Lower lobe of right lung (tissue), 2 donors: ENCODE measurements around the gene DOCK1. TPM values are rescaled to one million over a fixed set of nuclear protein-coding genes. Genes with fewer than 3 reads are reported as not detected.

Experiments
- ATAC-seq, 2 donors: fragments of 200-7000 bp; cut with Tn5 transposase; one replicate each; pipeline ENCODE4 v1.9.1; 2020 to 2022; ENCODE audit warnings: mild to moderate bottlenecking in 2 of 2, moderate library complexity in 2 of 2
- DNase-seq: peaks from one replicate; pipeline ENCODE4 v3.0.0-alpha.2; 2020
- H3K27ac ChIP-seq: fragments of 200-600 bp; one replicate; pipeline ENCODE4 v1.8.0; 2022
- H3K27me3 ChIP-seq: fragments of 200-600 bp; one replicate; pipeline ENCODE4 v1.8.0; 2022; ENCODE audit warnings: low read depth
- H3K36me3 ChIP-seq: fragments of 200-600 bp; one replicate; pipeline ENCODE4 v1.8.0; 2022; ENCODE audit warnings: mild to moderate bottlenecking
- H3K4me1 ChIP-seq: fragments of 200-600 bp; one replicate; pipeline ENCODE4 v1.8.0; 2022
- H3K4me3 ChIP-seq: fragments of 200-600 bp; one replicate; pipeline ENCODE4 v1.8.0; 2022; ENCODE audit warnings: mild to moderate bottlenecking
- H3K9me3 ChIP-seq: fragments of 200-600 bp; one replicate; pipeline ENCODE4 v1.8.0; 2022
- CTCF ChIP-seq: fragments of 200-600 bp; IDR thresholded peaks from one replicate; pipeline ENCODE4 v1.8.0; 2022; ENCODE audit warnings: antibody characterized with exemption, mild to moderate bottlenecking
- intact Hi-C: fragments of 100-400 bp; cut with DNase I; formaldehyde crosslinking; loops from one replicate; pipeline ENCODE4 v1.11.0; 2022
- total RNA-seq: library from RNA; stranded (reverse); fragmentation: NEBNext Ultra II Directional; extraction: Animal tissue kit (Norgen Biotek cat#: 25700); gene quantifications from one replicate; pipeline ENCODE4 v1.2.1, GENCODE V29; 2021
- donor health status: DM: no; HTN: yes; CAD: no; lungs with severe emphysema.

DOCK1 gene
- total RNA-seq, 1 donor from 2014 or later: 44.8 TPM

- H3K27ac ChIP-seq: no peak overlapping the region
- no peaks in the 10 kb centered on the region for H3K27me3 ChIP-seq
- ATAC-seq: no peak
- no peaks in the 10 kb centered on the region for H3K36me3 ChIP-seq
- no peaks in the 10 kb centered on the region for H3K4me1 ChIP-seq
- H3K4me3 ChIP-seq: no peak overlapping the region
- intact Hi-C loops: no loop called here
- H3K9me3 ChIP-seq: no peaks in the 10 kb centered on the region
- DNase-seq: no peak
- no peak for TF ChIP-seq CTCF
These were observed 322.4 kb downstream of the DOCK1 start for GRCh38 chr10:127227663-127228062.

GRCh38 chr10:127228195-127228787 is 323.1 kb downstream of the DOCK1 start:
- no peaks in the 10 kb centered on the region for H3K9me3 ChIP-seq
- no peak overlapping the region for H3K4me3 ChIP-seq
- ATAC-seq (no peak), DNase-seq (no peak)
- TF ChIP-seq CTCF: no peak
- no peaks in the 10 kb centered on the region for H3K4me1 ChIP-seq
- H3K36me3 ChIP-seq: no peaks in the 10 kb centered on the region
- no peaks in the 10 kb centered on the region for H3K27me3 ChIP-seq
- H3K27ac ChIP-seq: no peak overlapping the region
- intact Hi-C loops: no loop called here

- no peak for ATAC-seq
- no peak overlapping the region for H3K4me3 ChIP-seq
These were observed 329.1 kb downstream of the DOCK1 start for GRCh38 chr10:127234306-127234800.

GRCh38 chr10:127236266-127236665 is 331.0 kb downstream of the DOCK1 start:
- intact Hi-C loops: no loop called here
- H3K9me3 ChIP-seq: no peaks in the 10 kb centered on the region
- ATAC-seq (no peak), DNase-seq (no peak)
- no peaks in the 10 kb centered on the region for H3K36me3 ChIP-seq
- TF ChIP-seq CTCF: no peak
- H3K27me3 ChIP-seq: no peaks in the 10 kb centered on the region
- H3K4me1 ChIP-seq: no peaks in the 10 kb centered on the region
- H3K27ac ChIP-seq: no peak overlapping the region
- no peak overlapping the region for H3K4me3 ChIP-seq

More at GRCh38 chr10:127234306-127234800, 329.1 kb downstream of the DOCK1 start:
- Histone ChIP-seq H3K4me1 (no peaks in the 10 kb centered on the region), H3K36me3 (no peaks in the 10 kb centered on the region), H3K27me3 (no peaks in the 10 kb centered on the region), H3K27ac (no peak overlapping the region), H3K9me3 (no peaks in the 10 kb centered on the region)
- TF ChIP-seq CTCF: no peak
- no peak for DNase-seq
- intact Hi-C loops: no loop called here

- Histone ChIP-seq H3K27me3 (no peaks in the 10 kb centered on the region), H3K27ac (no peak overlapping the region), H3K4me3 (no peak overlapping the region), H3K36me3 (no peaks in the 10 kb centered on the region), H3K4me1 (no peaks in the 10 kb centered on the region), H3K9me3 (no peaks in the 10 kb centered on the region)
- ATAC-seq (no peak), DNase-seq (no peak)
- TF ChIP-seq CTCF: no peak
- intact Hi-C loops: no loop called here
These were observed 337.7 kb downstream of the DOCK1 start for GRCh38 chr10:127242914-127243313.
